HTERT RPE-1 (cell line): ENCODE data around the gene SGSM2.

Experiments used
- in situ Hi-C: fragments of 300-500 bp; cut with MboI; formaldehyde crosslinking; loops from 4 replicates; pipeline ENCODE4 v1.14.3; 2020; ENCODE audit warnings: low sequenced_read_pairs

Gene SGSM2

GRCh38 chr17:2366747-2367494, 29.6 kb downstream of the SGSM2 start:
- in situ Hi-C loops, result no loop called here

- in situ Hi-C loops, result no loop called here
Measured at GRCh38 chr17:2368359-2368758, 31.1 kb downstream of the SGSM2 start.

GRCh38 chr17:2369039-2369438, 31.7 kb downstream of the SGSM2 start:
- in situ Hi-C loops, result no loop called here

GRCh38 chr17:2369551-2370210, 32.4 kb downstream of the SGSM2 start:
- in situ Hi-C loops, result no loop called here

- in situ Hi-C loops, result no loop called here
Measured at GRCh38 chr17:2370211-2370589, 32.9 kb downstream of the SGSM2 start.

- in situ Hi-C loops, result no loop called here
Measured at GRCh38 chr17:2371183-2372130, 34.2 kb downstream of the SGSM2 start.

- in situ Hi-C loops, result no loop called here
Measured at GRCh38 chr17:2372180-2372579, 34.9 kb downstream of the SGSM2 start.

- in situ Hi-C loops, result no loop called here
Measured at GRCh38 chr17:2372681-2373080, 35.4 kb downstream of the SGSM2 start.

GRCh38 chr17:2373179-2373578, 35.9 kb downstream of the SGSM2 start:
- in situ Hi-C loops, result no loop called here

- in situ Hi-C loops, result no loop called here
Measured at GRCh38 chr17:2374549-2375285, 37.4 kb downstream of the SGSM2 start.

- in situ Hi-C loops, result no loop called here
Measured at GRCh38 chr17:2375406-2375805, 38.1 kb downstream of the SGSM2 start.

- in situ Hi-C loops, result no loop called here
Measured at GRCh38 chr17:2376107-2376506, 38.8 kb downstream of the SGSM2 start.

GRCh38 chr17:2377659-2378058, 40.4 kb downstream of the SGSM2 start:
- in situ Hi-C loops, result no loop called here

- in situ Hi-C loops, result no loop called here
Measured at GRCh38 chr17:2378905-2379304, 41.6 kb downstream of the SGSM2 start.

GRCh38 chr17:2379489-2380225, 42.4 kb downstream of the SGSM2 start:
- in situ Hi-C loops, result no loop called here

GRCh38 chr17:2380226-2380922, 43.1 kb downstream of the SGSM2 start:
- in situ Hi-C loops, result no loop called here

GRCh38 chr17:2380950-2381649, 43.8 kb downstream of the SGSM2 start:
- in situ Hi-C loops, result no loop called here

GRCh38 chr17:2383628-2384167, 46.4 kb downstream of the SGSM2 start:
- in situ Hi-C loops, result no loop called here
